Prostate gland (tissue), 2 donors: ENCODE results near the gene FRMD4A. TPM values are rescaled to one million over a fixed set of nuclear protein-coding genes. Genes with fewer than 3 reads are reported as not detected.
"Not testable (repeated sequence)": the region's sequence is repeated elsewhere in the genome, so short reads cannot be mapped to it uniquely, and the experiment has no call there.

Experiments
- DNase-seq: peaks from one replicate; pipeline ENCODE4 v3.0.0-alpha.2; 2019; ENCODE audit warnings: low spot score
- H3K27ac ChIP-seq, 2 donors: fragments of 200-600 bp; sonication (generic); 2 replicates each; pipeline ENCODE4 v1.5.1; 2017 to 2019
- H3K27me3 ChIP-seq: fragments of 200-600 bp; sonication (generic); replicated peaks from 2 replicates; pipeline ENCODE4 v1.5.1; 2019; ENCODE audit not compliant: insufficient read depth
- H3K36me3 ChIP-seq, 2 donors: fragments of 200-600 bp; sonication (generic); 1 replicate in 1 of 2; 2 replicates in 1 of 2; pipeline versions ENCODE4 v1.5.1 to v1.8.1; 2017 to 2019
- H3K4me1 ChIP-seq: fragments of 200-600 bp; sonication (generic); replicated peaks from 2 replicates; pipeline ENCODE4 v1.5.1; 2019
- H3K4me3 ChIP-seq, 2 donors: fragments of 200-600 bp; sonication (generic); 2 replicates each; pipeline ENCODE4 v1.5.1; 2017 to 2019
- H3K9me3 ChIP-seq: fragments of 200-600 bp; sonication (generic); 2 replicates; pipeline ENCODE4 v1.5.1; 2017
- POLR2A ChIP-seq: fragments of 450-650 bp; IDR thresholded peaks from one replicate; pipeline ENCODE4 v1.6.1; 2016; ENCODE audit warnings: antibody characterized with exemption, mild to moderate bottlenecking
- POLR2AphosphoS5 ChIP-seq: sonication (generic); formaldehyde crosslinking; IDR thresholded peaks from one replicate; pipeline ENCODE4 v1.6.1; 2017; ENCODE audit warnings: antibody characterized with exemption
- WGBS: methylation state at CpG from one replicate; pipeline ENCODE4 v1.1.5; 2018; 5-methylcytosine and 5-hydroxymethylcytosine counted together
- intact Hi-C: fragments of 100-400 bp; cut with DNase I; formaldehyde crosslinking; loops from one replicate; pipeline ENCODE4 v1.14.2; 2022
- total RNA-seq, 2 donors: library from RNA; depleted of rRNA; stranded (reverse); fragments of >200 nt; gene quantifications; one replicate each; pipeline ENCODE4 v1.1.0, GENCODE V29; 2016
- TF ChIP-seq, protein P1 (sequence below), 4 experiments: fragments of 200-600 bp in 2 of 4; fragments of 450-650 bp in 2 of 4; sonication (generic) in 2 of 4; IDR thresholded peaks; 1 replicate in 3 of 4; 2 replicates in 1 of 4; pipeline ENCODE4 v1.5.1; 2016 to 2019; ENCODE audit warnings: antibody characterized with exemption in 4 of 4, mild to moderate bottlenecking in 2 of 4, moderate library complexity in 2 of 4

FRMD4A gene
- total RNA-seq, 2 donors from 2014 or later = 38.0 to 53.2 TPM

GRCh38 chr10:13924040-13924725 lies 406.5 kb downstream of the FRMD4A start:
- Histone ChIP-seq H3K27ac (no peak overlapping the region), H3K9me3 (no peaks in the 10 kb centered on the region), H3K36me3 (no peaks in the 10 kb centered on the region), H3K27me3 (no peaks in the 10 kb centered on the region), H3K4me1 (no peaks in the 10 kb centered on the region), H3K4me3 (no peak overlapping the region)
- intact Hi-C loops = no loop called here
- 68% methylated on average over 6 of the region's 6 CpGs for WGBS
- no peak for DNase-seq
- TF ChIP-seq POLR2A = no peak
- TF ChIP-seq, protein P1, sequence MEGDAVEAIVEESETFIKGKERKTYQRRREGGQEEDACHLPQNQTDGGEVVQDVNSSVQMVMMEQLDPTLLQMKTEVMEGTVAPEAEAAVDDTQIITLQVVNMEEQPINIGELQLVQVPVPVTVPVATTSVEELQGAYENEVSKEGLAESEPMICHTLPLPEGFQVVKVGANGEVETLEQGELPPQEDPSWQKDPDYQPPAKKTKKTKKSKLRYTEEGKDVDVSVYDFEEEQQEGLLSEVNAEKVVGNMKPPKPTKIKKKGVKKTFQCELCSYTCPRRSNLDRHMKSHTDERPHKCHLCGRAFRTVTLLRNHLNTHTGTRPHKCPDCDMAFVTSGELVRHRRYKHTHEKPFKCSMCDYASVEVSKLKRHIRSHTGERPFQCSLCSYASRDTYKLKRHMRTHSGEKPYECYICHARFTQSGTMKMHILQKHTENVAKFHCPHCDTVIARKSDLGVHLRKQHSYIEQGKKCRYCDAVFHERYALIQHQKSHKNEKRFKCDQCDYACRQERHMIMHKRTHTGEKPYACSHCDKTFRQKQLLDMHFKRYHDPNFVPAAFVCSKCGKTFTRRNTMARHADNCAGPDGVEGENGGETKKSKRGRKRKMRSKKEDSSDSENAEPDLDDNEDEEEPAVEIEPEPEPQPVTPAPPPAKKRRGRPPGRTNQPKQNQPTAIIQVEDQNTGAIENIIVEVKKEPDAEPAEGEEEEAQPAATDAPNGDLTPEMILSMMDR (IDR thresholded peaks at IDR 0.05) = no peak
- no peak for TF ChIP-seq POLR2AphosphoS5

DNA sequence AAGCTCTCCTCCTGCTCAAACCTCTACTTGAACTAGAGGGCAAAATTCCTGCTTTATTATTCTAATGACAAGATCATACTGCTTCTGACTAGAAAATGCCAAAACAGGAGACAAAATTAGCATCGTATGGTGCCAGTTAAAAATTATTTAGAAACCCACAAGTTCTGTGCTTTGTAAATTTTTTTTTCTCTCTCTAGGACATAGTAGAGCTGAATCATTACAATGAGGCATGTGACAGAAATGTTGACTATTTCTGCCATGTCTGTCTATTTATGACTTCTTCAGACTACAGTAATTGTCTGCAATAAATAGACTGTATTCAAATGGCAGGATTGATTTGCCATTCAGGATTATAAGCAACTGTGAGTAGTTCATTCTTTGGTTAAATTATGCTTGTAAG lies 408.1 kb downstream of the FRMD4A start:
- TF ChIP-seq, protein P1 (IDR thresholded peaks at IDR 0.05) = no peak
- no peak for TF ChIP-seq POLR2A
- no peak for TF ChIP-seq POLR2AphosphoS5
- intact Hi-C loops = no loop called here
- H3K4me1 ChIP-seq = no peaks in the 10 kb centered on the region
- H3K27me3 ChIP-seq = no peaks in the 10 kb centered on the region
- WGBS = 91% methylated on average over 1 of the region's 1 CpG
- no peak overlapping the region for H3K4me3 ChIP-seq
- no peaks in the 10 kb centered on the region for H3K9me3 ChIP-seq
- no peaks in the 10 kb centered on the region for H3K36me3 ChIP-seq
- DNase-seq = no peak
- H3K27ac ChIP-seq = no peak overlapping the region

- Histone ChIP-seq H3K4me1 (no peaks in the 10 kb centered on the region), H3K27me3 (no peaks in the 10 kb centered on the region), H3K4me3 (no peak overlapping the region), H3K9me3 (no peaks in the 10 kb centered on the region), H3K36me3 (no peaks in the 10 kb centered on the region), H3K27ac (no peak overlapping the region)
- intact Hi-C loops = no loop called here
- no peak for DNase-seq
- 63% methylated on average over 3 of the region's 3 CpGs for WGBS
- TF ChIP-seq POLR2A = no peak
- TF ChIP-seq, protein P1 (IDR thresholded peaks at IDR 0.05) = no peak
- TF ChIP-seq POLR2AphosphoS5 = no peak
Observed at GRCh38 chr10:13921941-13922340, 408.8 kb downstream of the FRMD4A start.

GRCh38 chr10:13921131-13921530 lies 409.6 kb downstream of the FRMD4A start:
- intact Hi-C loops, H3K27ac ChIP-seq, H3K27me3 ChIP-seq, H3K9me3 ChIP-seq, H3K36me3 ChIP-seq, H3K4me3 ChIP-seq, H3K4me1 ChIP-seq, DNase-seq: not testable (repeated sequence)
- 63% methylated on average over 3 of the region's 3 CpGs for WGBS

- 32% methylated on average over 3 of the region's 3 CpGs for WGBS
- intact Hi-C loops = no loop called here
- no peaks in the 10 kb centered on the region for H3K27me3 ChIP-seq
- TF ChIP-seq POLR2A (no peak), POLR2AphosphoS5 (no peak)
- TF ChIP-seq, protein P1 (IDR thresholded peaks at IDR 0.05) = no peak
- H3K36me3 ChIP-seq = no peaks in the 10 kb centered on the region
- no peaks in the 10 kb centered on the region for H3K4me1 ChIP-seq
- H3K9me3 ChIP-seq = no peaks in the 10 kb centered on the region
- DNase-seq = no peak
- H3K4me3 ChIP-seq = no peak overlapping the region
- H3K27ac ChIP-seq = no peak overlapping the region
Observed at GRCh38 chr10:13920465-13920864, 410.3 kb downstream of the FRMD4A start.
